Right cardiac atrium (tissue), 5 donors: ENCODE results near the gene JPH2. TPM values are rescaled to one million over a fixed set of nuclear protein-coding genes. Genes with fewer than 3 reads are reported as not detected.
A peak's percentile ranks its signal among the peaks of the same experiment; 100 is the strongest.
"Not testable (repeated sequence)": the region's sequence is repeated elsewhere in the genome, so short reads cannot be mapped to it uniquely, and the experiment has no call there.

ENCODE experiments used
- ATAC-seq, 2 donors: fragments of 200-7000 bp; cut with Tn5 transposase; one replicate each; pipeline versions ENCODE4 v1.8.0 to v1.9.1; 2020; ENCODE audit warnings: moderate library complexity in 2 of 2, mild to moderate bottlenecking in 1 of 2
- DNase-seq, 3 donors: peaks; one replicate each; pipeline ENCODE4 v3.0.0-alpha.2; 2020
- H3K27ac ChIP-seq: one replicate; pipeline ENCODE4 v1.5.1; 2013; ENCODE audit warnings: mild to moderate bottlenecking, low read length, control low read depth, moderate library complexity
- H3K27me3 ChIP-seq: one replicate; pipeline ENCODE4 v1.6.1; 2013; ENCODE audit not compliant: control insufficient read depth, insufficient read depth
- H3K4me1 ChIP-seq: one replicate; pipeline ENCODE4 v1.6.1; 2013; ENCODE audit warnings: low read length; ENCODE audit not compliant: control insufficient read depth, insufficient read depth
- H3K4me3 ChIP-seq: one replicate; pipeline ENCODE4 v1.5.1; 2013; ENCODE audit warnings: low read length, control low read depth
- H3K9me3 ChIP-seq: one replicate; pipeline ENCODE4 v1.6.1; 2013; ENCODE audit warnings: low read length; ENCODE audit not compliant: control insufficient read depth
- WGBS: extraction: QIAGEN DNeasy Blood & Tissue Kit; methylation state at CpG from one replicate; pipeline ENCODE4 v1.1.7; 2013; 5-methylcytosine and 5-hydroxymethylcytosine counted together
- intact Hi-C, 4 donors: fragments of 100-400 bp; cut with DNase I; formaldehyde crosslinking; loops; one replicate each; pipeline versions ENCODE4 v1.11.0 to v1.14.0; 2022 to 2023
- long read RNA-seq, 4 donors: library from polyadenylated mRNA; unstranded; transcript quantifications; one replicate each; pipeline ENCODE4 v2.0.0, GENCODE V29; 2020 to 2021
- polyA plus RNA-seq: library from polyadenylated mRNA; stranded (reverse); fragments of 200-250 nt; gene quantifications from one replicate; pipeline ENCODE4 v1.2.3, GENCODE V29; 2013
- total RNA-seq, 4 donors: library from RNA; stranded (reverse); fragmentation: NEBNext Ultra II Directional; extraction: Animal tissue kit (Norgen Biotek cat#: 25700); gene quantifications; one replicate each; pipeline ENCODE4 v1.2.1, GENCODE V29; 2021
- donor health status: healthy with polysubstance abuse.
- donor health status: DM: no; HTN: yes; CAD: no.
- donor health status: DM: no; HTN: no; CAD: no.
- donor health status: DM: no; HTN: yes; CAD: no; lungs with severe emphysema.
- donor health status: DM: yes; HTN: yes; CAD: no.

The JPH2 gene
- 100 to 1,000 TPM in 3 of 4 donors, 10 to 100 TPM in 1; 99.0 to 117 (median 107) TPM for total RNA-seq
- polyA plus RNA-seq = 78.2 TPM
- long read RNA-seq, donor 1, full-length matches to known transcripts = 114 of 288 reads
- long read RNA-seq, donor 1, partial matches to known transcripts = 107 of 288 reads
- long read RNA-seq, donor 1, other reads (novel, unspliced or antisense) = 67 of 288 reads
- long read RNA-seq, donor 2, full-length matches to known transcripts = 125 of 205 reads
- long read RNA-seq, donor 2, partial matches to known transcripts = 42 of 205 reads
- long read RNA-seq, donor 2, other reads (novel, unspliced or antisense) = 38 of 205 reads
- long read RNA-seq, donor 3, full-length matches to known transcripts = 60 of 323 reads
- long read RNA-seq, donor 3, partial matches to known transcripts = 132 of 323 reads
- long read RNA-seq, donor 3, other reads (novel, unspliced or antisense) = 131 of 323 reads
- long read RNA-seq, donor 4, full-length matches to known transcripts = 131 of 237 reads
- long read RNA-seq, donor 4, partial matches to known transcripts = 64 of 237 reads
- long read RNA-seq, donor 4, other reads (novel, unspliced or antisense) = 42 of 237 reads

DNA sequence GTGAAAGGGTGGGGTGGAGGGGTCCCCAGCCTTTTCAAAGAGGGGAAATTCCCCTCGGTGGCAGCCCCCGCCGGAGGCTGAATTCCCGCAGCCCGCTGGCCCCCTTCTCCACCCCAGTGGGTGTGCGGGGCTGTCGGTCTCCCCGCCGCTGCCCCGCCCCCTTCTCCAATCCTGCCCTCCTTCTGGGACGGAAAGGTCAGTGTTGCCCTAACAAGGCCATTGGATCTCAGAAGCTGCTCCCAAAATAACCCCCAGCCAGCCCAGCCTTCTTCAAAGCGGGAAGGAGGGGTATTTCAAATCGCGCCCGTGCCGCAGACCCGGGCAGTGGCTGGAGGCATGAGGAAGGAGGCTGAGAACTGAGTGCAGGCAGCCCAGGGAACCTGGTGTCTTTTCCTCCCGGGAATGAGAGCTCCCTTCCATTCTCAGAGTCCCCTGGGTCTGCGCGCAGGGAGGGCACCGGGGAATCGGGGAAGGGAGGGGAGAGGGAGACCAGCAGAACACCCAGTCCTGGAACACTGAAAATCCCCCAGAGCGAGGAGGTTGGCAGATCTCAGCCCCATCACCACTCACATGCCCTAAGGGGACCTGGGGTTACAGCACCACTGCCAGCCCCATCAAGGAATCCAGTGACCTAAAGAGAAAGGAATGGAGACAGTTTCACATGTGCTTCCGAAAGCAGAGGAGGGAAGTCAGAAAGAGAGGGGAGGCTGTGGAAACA lies at the start of gene JPH2:
Gene JPH2, minus strand, starts transcription at position 135 of the 718 bp plus-strand sequence. CDS start 483 bp downstream, outside the sequence.
- ATAC-seq = peak; percentile 83 to 87
- Histone ChIP-seq H3K27me3 (no peaks in the 10 kb centered on the region), H3K9me3 (no peaks in the 10 kb centered on the region), H3K4me3 (peak within 1 kb of the TSS; percentile 60), H3K4me1 (peaks cover 3% of the 10 kb centered on the region), H3K27ac (peak within 1 kb of the TSS; percentile 98)
- peak; percentile 58 to 83 (median 80) for DNase-seq
- 2% methylated on average over 24 of the region's 24 CpGs for WGBS
- intact Hi-C loops = loop anchor here in 3 of 4 donors (2.0 to 5.0 kb wide), 2 partner anchors 66 to 70 kb away; no protein-coding TSS in a partner anchor

DNA sequence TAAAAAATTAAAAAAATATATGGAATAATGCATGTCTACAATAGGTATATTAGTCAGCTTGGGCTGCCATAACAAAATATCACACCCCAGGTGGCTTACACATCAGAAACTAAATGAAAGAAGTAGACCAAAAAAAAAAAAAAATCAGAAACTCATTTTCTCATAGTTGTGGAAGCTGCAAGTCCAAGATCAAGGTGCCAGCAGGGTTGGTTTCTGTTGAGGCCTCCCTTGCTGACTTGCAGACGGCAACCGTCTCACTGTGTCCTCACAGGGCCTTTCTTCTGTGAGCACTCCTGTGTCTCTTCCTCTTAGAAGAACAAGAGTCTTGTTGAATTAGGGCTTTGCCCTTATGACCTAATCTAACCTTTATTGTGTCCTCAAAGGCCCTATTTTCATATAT lies 48.7 kb upstream of the JPH2 start:
- Histone ChIP-seq H3K27ac (no peak overlapping the region), H3K9me3 (no peaks in the 10 kb centered on the region), H3K4me1 (peaks cover 2% of the 10 kb centered on the region), H3K4me3 (no peak overlapping the region), H3K27me3 (no peaks in the 10 kb centered on the region)
- no peak for ATAC-seq
- intact Hi-C loops = no loop called here
- WGBS = 98% methylated on average over 2 of the region's 2 CpGs
- DNase-seq = no peak

DNA sequence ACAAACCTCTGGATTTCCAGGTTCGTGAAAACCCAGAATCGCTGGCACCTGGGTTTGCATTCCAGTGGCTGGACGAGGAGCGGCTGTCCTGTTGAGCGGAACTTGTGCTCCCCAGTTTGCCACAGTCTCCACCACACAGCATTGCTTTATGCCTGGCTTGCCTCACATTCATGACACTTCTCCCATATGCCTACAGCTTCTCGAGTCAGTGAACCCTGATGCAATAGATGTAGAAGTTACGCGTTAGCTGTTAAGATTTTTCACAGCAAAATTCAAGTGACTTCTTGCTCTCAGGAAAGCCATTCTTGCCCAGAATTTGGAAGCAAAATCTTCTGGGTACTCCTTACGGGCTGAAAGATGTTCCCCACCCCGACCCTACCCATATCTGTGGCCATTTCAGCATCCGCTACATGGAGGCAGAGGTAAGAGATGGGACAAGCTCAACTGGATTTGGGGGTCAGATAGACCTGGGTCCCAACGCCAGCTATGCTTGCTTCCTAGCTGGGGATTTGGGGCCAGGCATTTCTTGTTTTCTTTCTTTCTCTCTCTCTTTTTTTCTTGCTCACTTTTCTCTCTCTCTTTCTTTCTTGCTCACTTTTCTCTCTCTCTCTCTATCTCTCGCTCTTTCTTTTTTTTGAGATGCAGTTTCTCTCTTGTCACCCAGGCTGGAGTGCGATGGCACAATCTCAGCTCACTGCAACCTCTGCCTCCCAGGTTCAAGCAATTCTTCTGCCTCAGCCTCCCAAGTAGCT lies 47.8 kb upstream of the JPH2 start:
- no peaks in the 10 kb centered on the region for H3K9me3 ChIP-seq
- no peak overlapping the region for H3K27ac ChIP-seq
- 87% methylated on average over 14 of the region's 14 CpGs for WGBS
- ATAC-seq (no peak), DNase-seq (no peak)
- peaks cover 2% of the 10 kb centered on the region for H3K4me1 ChIP-seq
- intact Hi-C loops = no loop called here
- H3K27me3 ChIP-seq = no peaks in the 10 kb centered on the region
- no peak overlapping the region for H3K4me3 ChIP-seq

DNA sequence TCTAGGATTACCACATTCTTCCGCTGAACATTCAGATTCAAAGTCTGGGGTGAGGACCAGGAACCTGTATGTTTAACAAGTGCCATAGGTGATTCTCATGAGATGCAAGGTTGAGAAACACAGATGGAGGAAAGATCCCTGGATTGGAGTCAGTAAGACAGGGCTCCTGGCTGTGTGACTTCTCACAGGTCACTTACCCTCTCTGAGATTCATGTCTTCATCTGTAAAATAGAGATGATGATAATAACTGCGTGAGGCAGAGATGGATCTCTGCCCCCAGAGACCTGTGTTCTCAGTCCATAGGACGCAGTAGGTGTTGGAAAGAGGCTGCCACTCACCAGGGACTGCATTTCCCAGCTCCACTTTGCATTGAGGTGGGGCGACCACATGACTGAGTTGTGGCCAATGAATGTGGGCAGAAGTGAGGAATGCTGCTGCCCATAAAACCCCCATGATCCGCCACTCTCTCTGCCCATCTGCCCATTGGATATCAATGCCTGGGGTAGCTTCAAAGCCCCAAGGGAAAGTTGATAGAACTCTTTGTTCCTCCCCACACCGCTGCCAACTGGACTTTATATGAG lies 46.5 kb upstream of the JPH2 start:
- DNase-seq (no peak), ATAC-seq (no peak)
- intact Hi-C loops = no loop called here
- peaks cover 2% of the 10 kb centered on the region for H3K4me1 ChIP-seq
- H3K4me3 ChIP-seq = no peak overlapping the region
- H3K27me3 ChIP-seq = no peaks in the 10 kb centered on the region
- H3K9me3 ChIP-seq = no peaks in the 10 kb centered on the region
- WGBS = 91% methylated on average over 6 of the region's 6 CpGs
- no peak overlapping the region for H3K27ac ChIP-seq

DNA sequence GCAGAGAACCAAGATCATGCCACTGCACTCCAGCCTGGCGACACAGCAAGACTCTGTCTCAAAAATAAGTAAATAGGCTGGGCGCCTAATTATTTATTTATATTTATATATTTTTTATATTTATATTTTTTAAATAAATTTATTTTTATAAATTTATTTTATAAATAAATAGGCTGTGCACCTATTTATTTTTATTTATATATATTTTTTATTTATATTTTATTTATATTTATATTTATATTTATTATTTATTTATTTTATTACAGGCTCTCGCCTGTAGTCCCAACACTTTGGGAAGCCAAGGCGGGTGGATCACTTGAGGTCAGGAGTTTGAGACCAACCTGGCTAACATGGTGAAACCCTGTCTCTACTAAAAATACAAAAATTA lies 45.5 kb upstream of the JPH2 start:
- intact Hi-C loops, H3K4me3 ChIP-seq, H3K27ac ChIP-seq, ATAC-seq, H3K27me3 ChIP-seq, DNase-seq, H3K4me1 ChIP-seq, H3K9me3 ChIP-seq: not testable (repeated sequence)
- 96% methylated on average over 4 of the region's 4 CpGs for WGBS

DNA sequence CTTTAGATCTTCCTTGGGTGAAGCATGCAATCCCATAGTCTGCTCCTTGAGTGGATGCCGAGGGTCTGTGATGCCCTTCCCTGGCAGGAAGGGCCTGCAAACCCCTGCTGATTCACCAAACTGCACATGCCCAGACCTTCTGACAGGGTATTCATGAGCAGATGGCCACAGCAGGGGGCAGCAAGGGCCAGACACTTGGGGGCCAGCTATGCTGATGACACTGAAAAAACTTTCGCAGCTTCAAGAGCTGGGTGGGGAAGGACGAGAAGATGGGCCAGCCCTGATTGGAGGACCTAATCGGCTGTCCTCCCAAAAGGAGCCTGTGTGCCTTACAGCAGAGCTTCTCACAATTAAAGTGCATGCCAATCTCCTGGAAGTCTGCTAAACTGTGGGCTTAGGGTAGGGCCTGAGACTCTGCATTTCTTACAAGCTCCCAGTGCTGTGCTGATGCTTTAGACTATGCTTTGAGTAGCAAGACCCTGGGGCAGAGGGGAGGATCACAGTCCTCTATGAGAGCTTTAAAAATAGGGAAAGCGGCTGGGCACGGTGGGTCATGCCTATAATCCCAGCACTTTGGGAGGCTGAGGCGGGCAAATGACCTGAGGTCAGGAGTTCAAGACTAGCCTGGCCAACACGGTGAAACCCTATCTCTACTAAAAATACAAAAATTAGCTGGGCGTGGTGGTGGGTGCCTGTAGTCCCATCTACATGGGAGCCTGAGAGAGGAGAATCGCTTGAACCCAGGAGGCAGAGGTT lies 44.9 kb upstream of the JPH2 start:
- intact Hi-C loops = no loop called here
- Histone ChIP-seq H3K4me3 (no peak overlapping the region), H3K27me3 (no peaks in the 10 kb centered on the region), H3K9me3 (no peaks in the 10 kb centered on the region), H3K4me1 (peaks cover 2% of the 10 kb centered on the region), H3K27ac (no peak overlapping the region)
- no peak for DNase-seq
- peak in 1 of 2 donors; percentile 21 for ATAC-seq
- WGBS = 68% methylated on average over 10 of the region's 10 CpGs

DNA sequence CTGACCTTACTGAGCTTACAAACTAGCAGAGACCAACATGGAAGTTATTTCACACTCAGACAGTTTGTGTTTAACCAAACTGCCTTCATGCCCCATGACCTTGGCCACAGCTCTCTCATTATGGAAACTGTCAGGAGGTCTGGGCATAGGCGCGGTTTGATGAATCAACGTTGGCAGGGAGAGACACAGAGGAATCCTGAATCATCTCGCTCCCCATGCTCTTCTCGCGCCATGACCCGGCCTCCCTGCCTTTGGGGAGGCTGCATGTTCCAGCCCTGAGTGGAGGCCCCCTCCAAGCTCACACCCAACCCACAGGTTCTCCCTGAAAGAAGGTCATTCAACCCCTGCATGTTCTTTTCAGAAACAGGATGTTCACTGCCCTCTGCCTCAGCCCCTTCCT lies 44.2 kb upstream of the JPH2 start:
- intact Hi-C loops = no loop called here
- no peak overlapping the region for H3K4me3 ChIP-seq
- H3K27ac ChIP-seq = no peak overlapping the region
- H3K9me3 ChIP-seq = no peaks in the 10 kb centered on the region
- 64% methylated on average over 7 of the region's 7 CpGs for WGBS
- peaks cover 2% of the 10 kb centered on the region for H3K4me1 ChIP-seq
- DNase-seq (no peak), ATAC-seq (peak; percentile 37 to 71)
- no peaks in the 10 kb centered on the region for H3K27me3 ChIP-seq

DNA sequence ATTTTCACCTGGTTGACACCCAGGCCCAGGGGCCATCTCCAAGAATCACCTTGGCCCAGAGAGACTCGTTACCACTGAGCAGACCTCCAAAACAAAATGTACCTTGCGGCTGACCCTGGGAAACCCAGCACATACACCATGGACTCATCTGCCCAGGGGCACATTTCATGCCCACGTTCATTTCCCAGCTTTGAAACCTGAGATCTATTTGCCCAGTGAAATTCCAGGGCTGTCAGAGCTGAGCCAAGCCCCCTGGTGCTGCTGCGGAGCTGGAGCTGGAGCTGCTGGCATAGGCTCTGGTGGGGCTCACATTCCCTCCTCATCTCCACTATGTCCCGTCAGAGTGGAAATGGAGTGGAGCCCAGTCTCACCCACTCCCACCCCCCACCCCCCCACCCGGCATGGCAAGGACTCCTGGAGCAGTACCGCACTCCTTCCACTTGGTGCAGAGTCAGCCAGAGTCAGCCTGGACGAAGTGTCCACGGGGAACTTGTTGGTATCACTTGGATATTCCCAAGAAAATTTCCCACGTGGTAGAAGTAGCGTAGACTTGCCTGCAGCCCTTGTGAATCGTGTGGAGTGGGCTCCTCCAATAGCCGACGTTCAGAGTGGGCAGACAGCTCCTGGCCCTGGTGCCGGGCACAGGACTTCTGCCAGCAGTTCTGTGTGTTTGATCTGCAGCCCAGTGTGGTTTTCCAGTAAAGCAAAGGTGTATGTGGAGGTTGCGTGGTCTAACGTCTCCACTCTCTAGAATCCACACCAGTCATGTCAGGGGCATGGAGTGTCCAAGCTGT lies 41.7 kb upstream of the JPH2 start:
- H3K9me3 ChIP-seq = no peaks in the 10 kb centered on the region
- DNase-seq = no peak
- peaks cover 2% of the 10 kb centered on the region for H3K4me1 ChIP-seq
- peak overlapping the region; percentile 7 for H3K27ac ChIP-seq
- no peak overlapping the region for H3K4me3 ChIP-seq
- H3K27me3 ChIP-seq = no peaks in the 10 kb centered on the region
- intact Hi-C loops = no loop called here
- WGBS = 55% methylated on average over 17 of the region's 17 CpGs
- peak; percentile 34 to 55 for ATAC-seq

DNA sequence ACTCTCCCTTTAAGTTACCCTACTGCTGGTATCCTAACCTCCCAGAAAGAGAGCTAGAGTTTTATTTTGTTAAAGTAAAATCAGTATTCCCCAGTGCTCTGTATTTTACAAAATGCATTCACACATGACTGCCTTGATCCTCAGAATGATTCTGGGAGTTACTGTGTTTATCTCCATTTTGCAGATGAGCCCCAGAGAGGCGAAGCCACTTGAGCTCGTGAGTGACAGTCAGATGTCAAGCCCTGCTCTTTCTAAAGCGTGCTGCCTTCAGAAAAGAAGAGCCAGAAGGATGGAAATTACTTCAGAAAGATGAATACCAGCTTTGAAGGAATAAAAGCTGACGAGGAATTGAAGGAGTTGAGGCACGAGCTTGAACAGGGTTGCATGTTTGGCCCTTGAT lies 37.6 kb upstream of the JPH2 start:
- H3K27ac ChIP-seq = no peak overlapping the region
- H3K9me3 ChIP-seq = no peaks in the 10 kb centered on the region
- DNase-seq = no peak
- WGBS = 72% methylated on average over 5 of the region's 5 CpGs
- no peak for ATAC-seq
- intact Hi-C loops = no loop called here
- H3K27me3 ChIP-seq = no peaks in the 10 kb centered on the region
- H3K4me3 ChIP-seq = no peak overlapping the region
- H3K4me1 ChIP-seq = peaks cover 3% of the 10 kb centered on the region
